DMS53 treated with DMSO at 0.1 percent for 48 hours (cell line): ENCODE data around the gene CCNK.

Experiments used
- DNase-seq: peaks from one replicate; lab custom pipeline; 2025; ENCODE audit not compliant: unreplicated experiment; lab: John Stamatoyannopoulos, UW

Gene CCNK

GRCh38 chr14:99465288-99465687, 15.9 kb upstream of the CCNK start:
- DNase-seq = no peak

- DNase-seq = no peak
Measured at GRCh38 chr14:99466758-99467157, 14.5 kb upstream of the CCNK start.

- no peak for DNase-seq
Measured at GRCh38 chr14:99467336-99468078, 13.7 kb upstream of the CCNK start.

- DNase-seq = no peak
Measured at GRCh38 chr14:99468081-99468480, 13.1 kb upstream of the CCNK start.

DNA sequence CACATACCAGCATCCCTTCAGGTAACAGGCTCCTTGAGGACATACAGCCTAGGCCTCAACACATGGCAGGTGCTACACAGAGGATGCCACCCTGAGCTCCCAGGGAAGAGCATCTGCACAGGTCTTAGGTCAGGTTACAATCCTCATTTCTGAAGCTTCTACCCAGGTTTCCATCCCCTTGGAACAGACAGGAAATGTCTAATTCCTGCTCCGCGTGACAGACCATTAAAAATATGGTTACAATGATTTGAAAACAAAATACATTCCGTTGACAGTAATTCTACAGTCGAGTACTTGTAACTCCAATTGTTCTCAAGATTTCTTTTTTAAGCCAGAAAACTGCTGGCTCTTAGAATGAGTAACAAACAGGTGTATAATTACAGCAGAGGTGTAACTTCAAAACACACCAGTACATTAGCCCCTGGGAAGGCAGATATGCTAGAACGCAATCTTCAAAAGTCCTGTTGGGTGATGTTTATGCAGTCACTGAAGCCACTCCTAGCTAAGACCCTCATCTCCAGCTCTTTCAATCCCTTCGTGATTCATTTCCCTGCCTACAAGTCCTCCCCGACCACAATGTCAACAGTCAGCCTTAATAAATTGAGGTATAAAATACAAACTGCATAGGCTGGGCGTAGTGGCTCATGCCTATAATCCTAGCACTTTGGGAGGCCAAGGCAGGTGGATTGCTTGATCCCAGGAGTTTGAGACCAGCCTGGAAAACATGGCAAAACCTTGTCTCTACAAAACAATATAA, 12.2 kb upstream of the CCNK start:
- DNase-seq = no peak

GRCh38 chr14:99471731-99472130, 9.5 kb upstream of the CCNK start:
- DNase-seq = no peak

DNA sequence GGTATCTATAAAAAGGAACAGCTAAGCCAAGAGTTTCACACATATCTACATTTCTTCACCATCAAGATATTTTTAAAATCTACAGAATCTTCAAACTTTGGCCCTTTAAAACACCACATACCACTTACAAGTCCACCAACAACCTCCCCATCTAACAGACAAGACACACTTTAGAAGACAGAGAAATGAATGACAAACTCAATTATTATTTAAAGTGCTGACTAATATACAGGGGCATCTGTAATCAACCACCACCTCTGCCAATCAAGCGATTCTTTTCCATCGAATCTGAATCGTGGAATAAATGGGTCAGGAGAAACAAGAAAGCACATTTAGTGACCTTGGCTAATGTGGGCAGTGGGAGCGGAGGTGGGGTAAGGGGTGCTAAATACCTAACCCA, 8.3 kb upstream of the CCNK start:
- DNase-seq = no peak

DNA sequence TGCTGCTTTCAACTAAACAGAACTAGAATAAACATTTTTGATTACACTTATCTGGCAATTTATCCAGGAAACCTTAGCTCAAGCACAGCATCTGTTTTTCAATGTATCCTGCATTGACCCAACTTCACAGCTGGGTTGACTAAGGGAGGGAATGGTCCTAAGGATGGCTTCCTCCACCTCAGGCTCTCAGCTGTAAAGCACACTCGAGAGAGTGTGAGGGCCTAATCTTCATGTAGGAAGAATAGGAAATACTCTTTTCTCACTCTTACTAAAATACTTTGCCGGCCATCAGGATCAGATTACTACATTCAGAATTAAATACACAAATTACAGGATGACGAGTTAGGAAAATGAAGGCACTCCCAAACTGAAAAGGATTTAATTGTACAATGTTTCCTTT, 7.8 kb upstream of the CCNK start:
- DNase-seq = no peak

- DNase-seq = no peak
Measured at GRCh38 chr14:99475179-99475578, 6.0 kb upstream of the CCNK start.

DNA sequence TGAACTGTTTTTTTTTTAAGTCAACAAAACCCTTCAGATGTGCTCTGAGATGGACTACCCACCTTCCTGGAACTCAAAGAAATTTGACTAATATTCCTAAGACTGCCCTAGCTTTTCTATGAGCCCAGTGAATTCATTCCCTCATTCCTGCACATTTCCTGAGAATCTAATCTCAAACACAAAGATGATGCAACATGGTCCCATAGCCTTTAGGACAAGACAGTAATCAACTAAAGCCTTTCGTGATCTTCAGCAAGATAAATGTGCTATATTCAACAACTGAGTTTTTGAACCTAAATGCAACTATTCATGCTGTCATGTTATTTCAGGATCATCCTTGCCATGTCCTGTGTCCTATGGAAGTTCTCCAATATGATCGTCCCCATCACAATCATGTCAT, 5.5 kb upstream of the CCNK start:
- DNase-seq = no peak

GRCh38 chr14:99476864-99477263, 4.3 kb upstream of the CCNK start:
- DNase-seq = no peak

DNA sequence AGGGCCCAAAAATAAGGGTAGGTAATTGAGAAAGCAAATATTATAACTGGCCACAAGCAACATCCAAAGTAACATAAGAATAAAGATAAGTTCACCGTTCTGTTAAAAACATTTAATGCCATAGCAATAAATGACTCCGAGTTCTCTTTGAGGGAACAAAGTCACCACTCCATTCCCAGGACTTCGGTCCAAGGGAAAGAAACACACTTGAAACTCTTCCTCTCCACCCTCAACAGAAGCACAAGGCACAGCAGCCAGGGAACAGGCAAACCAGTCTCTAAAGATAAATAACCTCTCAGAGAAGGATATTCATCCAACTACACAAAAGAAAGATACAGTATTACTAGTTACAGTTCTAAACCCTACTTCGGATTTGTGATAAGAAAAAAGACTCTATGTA, 3.1 kb upstream of the CCNK start:
- DNase-seq = no peak

- DNase-seq = no peak
Measured at GRCh38 chr14:99479160-99479905, 1.9 kb upstream of the CCNK start.

- DNase-seq = no peak
Measured at GRCh38 chr14:99479906-99480869, 1.0 kb upstream of the CCNK start, which contains the start of gene SETD3. Gene SETD3, minus strand, starts transcription at chr14:99480859. Its CDS starts 15,054 bp downstream, at chr14:99465805.

GRCh38 chr14:99481745-99482099, 513 bp downstream of the CCNK start:
- DNase-seq = no peak

GRCh38 chr14:99484106-99484505, 2.9 kb downstream of the CCNK start:
- no peak for DNase-seq

- no peak for DNase-seq
Measured at GRCh38 chr14:99497341-99497740, 16.1 kb downstream of the CCNK start.

DNA sequence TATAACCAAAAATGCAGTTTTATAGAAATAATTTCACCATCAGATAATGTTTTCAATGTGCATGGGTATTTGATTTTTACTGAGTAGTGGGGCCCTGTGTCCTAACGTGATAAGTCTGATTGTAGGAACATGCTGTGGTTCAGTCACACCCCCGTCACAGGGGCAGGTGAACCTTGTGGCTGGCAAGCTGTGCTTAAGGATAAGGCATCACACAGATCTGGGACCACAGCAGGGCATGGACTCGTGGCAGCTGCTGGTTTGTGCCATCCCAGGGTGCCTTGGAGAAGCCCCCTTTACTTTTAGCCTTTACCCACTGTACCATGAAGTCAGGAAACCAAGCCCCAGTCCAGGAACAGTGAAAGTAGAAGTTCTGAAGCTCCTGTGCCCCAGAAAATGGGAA, 16.7 kb downstream of the CCNK start:
- DNase-seq = no peak

DNA sequence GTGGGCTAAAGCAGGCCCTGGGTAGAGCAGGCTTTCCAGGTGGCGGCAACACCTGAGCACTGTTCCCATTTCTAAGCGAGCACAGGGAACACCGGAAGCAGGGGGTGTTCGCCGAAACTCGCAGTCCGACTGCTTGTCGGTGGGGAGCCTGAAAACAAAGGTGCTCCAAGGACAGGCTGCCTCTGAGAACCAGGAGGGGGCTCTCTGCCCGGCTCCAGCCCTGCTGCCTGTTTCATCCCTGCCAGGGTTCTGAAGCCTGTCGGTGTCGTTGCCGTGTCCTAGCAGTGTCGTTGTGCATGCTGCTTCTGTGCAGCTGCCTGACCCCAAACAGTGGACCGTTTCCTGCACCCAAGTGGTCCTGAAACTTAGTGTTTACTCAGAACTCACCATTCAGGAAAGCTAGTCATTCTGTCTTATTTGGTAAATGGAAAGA, 21.8 kb downstream of the CCNK start:
- DNase-seq = no peak

- DNase-seq = no peak
Measured at GRCh38 chr14:99503848-99504453, 22.7 kb downstream of the CCNK start.
